Upper lobe of left lung (tissue), 4 donors: ENCODE results near the gene MTHFD1L.

Experiments
- POLR2AphosphoS5 ChIP-seq, 2 donors: sonication (generic); formaldehyde crosslinking; IDR thresholded peaks; one replicate each; pipeline ENCODE4 v1.5.1; 2017; ENCODE audit warnings: antibody characterized with exemption in 2 of 2
- TF ChIP-seq, protein P1 (sequence below), 6 experiments: fragments of 450-650 bp in 4 of 6; fragments of 200-600 bp in 2 of 6; sonication (generic) in 2 of 6; IDR thresholded peaks; one replicate each; pipeline ENCODE4 v1.5.1; 2016 to 2019; ENCODE audit warnings: antibody characterized with exemption in 6 of 6

DNA sequence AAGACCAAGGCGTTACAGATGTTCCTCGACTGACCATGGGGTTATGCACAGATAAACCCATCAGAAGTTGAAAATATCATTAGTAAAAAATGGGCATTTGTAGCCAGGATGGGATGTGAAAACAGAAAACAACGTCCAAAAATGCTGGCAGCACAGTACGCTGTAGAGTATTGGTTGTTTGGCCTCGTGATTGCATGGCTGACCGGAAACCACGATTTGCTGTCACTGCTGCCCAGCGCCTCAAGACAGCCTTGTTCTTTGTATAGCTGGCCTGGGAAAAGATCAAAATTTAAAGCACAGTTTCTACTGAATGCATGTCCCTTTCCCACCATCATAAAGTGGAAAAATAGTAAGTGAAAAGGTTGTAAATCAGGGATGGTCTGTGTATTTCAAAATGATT, 41.9 kb downstream of the MTHFD1L start:
- TF ChIP-seq, protein P1, sequence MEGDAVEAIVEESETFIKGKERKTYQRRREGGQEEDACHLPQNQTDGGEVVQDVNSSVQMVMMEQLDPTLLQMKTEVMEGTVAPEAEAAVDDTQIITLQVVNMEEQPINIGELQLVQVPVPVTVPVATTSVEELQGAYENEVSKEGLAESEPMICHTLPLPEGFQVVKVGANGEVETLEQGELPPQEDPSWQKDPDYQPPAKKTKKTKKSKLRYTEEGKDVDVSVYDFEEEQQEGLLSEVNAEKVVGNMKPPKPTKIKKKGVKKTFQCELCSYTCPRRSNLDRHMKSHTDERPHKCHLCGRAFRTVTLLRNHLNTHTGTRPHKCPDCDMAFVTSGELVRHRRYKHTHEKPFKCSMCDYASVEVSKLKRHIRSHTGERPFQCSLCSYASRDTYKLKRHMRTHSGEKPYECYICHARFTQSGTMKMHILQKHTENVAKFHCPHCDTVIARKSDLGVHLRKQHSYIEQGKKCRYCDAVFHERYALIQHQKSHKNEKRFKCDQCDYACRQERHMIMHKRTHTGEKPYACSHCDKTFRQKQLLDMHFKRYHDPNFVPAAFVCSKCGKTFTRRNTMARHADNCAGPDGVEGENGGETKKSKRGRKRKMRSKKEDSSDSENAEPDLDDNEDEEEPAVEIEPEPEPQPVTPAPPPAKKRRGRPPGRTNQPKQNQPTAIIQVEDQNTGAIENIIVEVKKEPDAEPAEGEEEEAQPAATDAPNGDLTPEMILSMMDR (IDR thresholded peaks at IDR 0.05) = no peak
- no peak for TF ChIP-seq POLR2AphosphoS5 (IDR thresholded peaks at IDR 0.05)
